Thoracic aorta (tissue), 2 donors: Measurements from ENCODE around the gene CENPP. TPM values are rescaled to one million over a fixed set of nuclear protein-coding genes. Genes with fewer than 3 reads are reported as not detected.

Experiments
- ATAC-seq: fragments of 150-250 bp; one replicate; pipeline ENCODE4 v1.8.0; 2017; ENCODE audit warnings: low read depth; ENCODE audit not compliant: insufficient number of reproducible peaks, low FRiP score
- DNase-seq: peaks from one replicate; pipeline ENCODE4 v3.0.0-alpha.2; 2020; ENCODE audit warnings: low spot score
- H3K27ac ChIP-seq, 2 donors: fragments of 200-600 bp; sonication (generic); 1 replicate in 1 of 2; 2 replicates in 1 of 2; pipeline ENCODE4 v1.5.1; 2016; ENCODE audit warnings: mild to moderate bottlenecking in 2 of 2, moderate library complexity in 2 of 2
- H3K27me3 ChIP-seq: fragments of 200-600 bp; sonication (generic); replicated peaks from 2 replicates; pipeline ENCODE4 v1.6.0; 2016; ENCODE audit warnings: mild to moderate bottlenecking; ENCODE audit not compliant: insufficient read depth
- H3K36me3 ChIP-seq: fragments of 200-600 bp; sonication (generic); one replicate; pipeline ENCODE4 v1.5.1; 2016
- H3K4me1 ChIP-seq, 2 donors: fragments of 200-600 bp; sonication (generic); 1 replicate in 1 of 2; 2 replicates in 1 of 2; pipeline versions ENCODE4 v1.5.1 to v1.6.0; 2016; ENCODE audit warnings: low read depth in 2 of 2, mild to moderate bottlenecking in 1 of 2; ENCODE audit not compliant: control insufficient read depth in 1 of 2
- H3K4me3 ChIP-seq: fragments of 200-600 bp; sonication (generic); 2 replicates; pipeline ENCODE4 v1.5.1; 2016; ENCODE audit warnings: mild to moderate bottlenecking
- H3K9me3 ChIP-seq: fragments of 200-600 bp; sonication (generic); 2 replicates; pipeline ENCODE4 v1.5.1; 2016
- CTCF ChIP-seq: fragments of 200-600 bp; sonication (generic); IDR thresholded peaks from one replicate; pipeline ENCODE4 v1.5.1; 2019; ENCODE audit warnings: antibody characterized with exemption
- total RNA-seq, 2 donors: library from RNA; depleted of rRNA; stranded (reverse); fragments of >200 nt; gene quantifications; one replicate each; pipeline versions ENCODE4 v1.1.0 to v1.2.3, GENCODE V29; 2016

Gene CENPP
- total RNA-seq, 2 donors from 2014 or later, result 3.8 to 13.6 TPM

- no peaks in the 10 kb centered on the region for H3K27me3 ChIP-seq
- ATAC-seq (no peak), DNase-seq (no peak)
- H3K9me3 ChIP-seq, result no peaks in the 10 kb centered on the region
- H3K4me3 ChIP-seq, result no peak overlapping the region
- H3K27ac ChIP-seq, result peak overlapping the region in 1 of 2 donors; percentile 1
- H3K4me1 ChIP-seq, result peaks cover 6 to 44% of the 10 kb centered on the region in 2 donors
- TF ChIP-seq CTCF, result no peak
- H3K36me3 ChIP-seq, result peaks cover 13% of the 10 kb centered on the region
These were observed 72.1 kb downstream of the CENPP start for GRCh38 chr9:92397853-92398252.

- Histone ChIP-seq H3K9me3 (no peaks in the 10 kb centered on the region), H3K4me3 (peak overlapping the region; percentile 75), H3K4me1 (peaks cover 16 to 54% of the 10 kb centered on the region in 2 donors), H3K27ac (peak overlapping the region; percentile 75 to 76), H3K27me3 (no peaks in the 10 kb centered on the region), H3K36me3 (peaks cover 10% of the 10 kb centered on the region)
- no peak for TF ChIP-seq CTCF
- DNase-seq, result no peak
- no peak for ATAC-seq
These were observed 76.6 kb downstream of the CENPP start for GRCh38 chr9:92402360-92402759.

- H3K27me3 ChIP-seq, result no peaks in the 10 kb centered on the region
- DNase-seq, result no peak
- H3K9me3 ChIP-seq, result no peaks in the 10 kb centered on the region
- H3K27ac ChIP-seq, result peak overlapping the region; percentile 75 to 76
- H3K4me1 ChIP-seq, result peaks cover 18 to 61% of the 10 kb centered on the region in 2 donors
- no peak for ATAC-seq
- peaks cover 6% of the 10 kb centered on the region for H3K36me3 ChIP-seq
- TF ChIP-seq CTCF, result no peak
- peak overlapping the region; percentile 75 for H3K4me3 ChIP-seq
These were observed 77.3 kb downstream of the CENPP start for GRCh38 chr9:92402826-92403745.

- peak within 1 kb of the TSS; percentile 76 to 77 for H3K27ac ChIP-seq
- no peak for ATAC-seq
- TF ChIP-seq CTCF, result no peak
These were observed 78.5 kb downstream of the CENPP start, which contains the start of gene OGN for GRCh38 chr9:92404042-92404836. OGN (minus strand) TSS chr9:92404578; CDS start chr9:92403407, 1,171 bp downstream.

GRCh38 chr9:92405818-92406217 is 80.1 kb downstream of the CENPP start:
- no peak for ATAC-seq
- no peak for DNase-seq
- Histone ChIP-seq H3K27ac (peak overlapping the region; percentile 75 to 77), H3K9me3 (no peaks in the 10 kb centered on the region), H3K4me1 (peaks cover 18 to 39% of the 10 kb centered on the region in 2 donors), H3K27me3 (no peaks in the 10 kb centered on the region), H3K36me3 (no peaks in the 10 kb centered on the region), H3K4me3 (peak overlapping the region; percentile 70)
- no peak for TF ChIP-seq CTCF

More at GRCh38 chr9:92404042-92404836, 78.5 kb downstream of the CENPP start, which contains the start of gene OGN:
- Histone ChIP-seq H3K9me3 (no peaks in the 10 kb centered on the region), H3K4me3 (peak within 1 kb of the TSS; percentile 75), H3K27me3 (no peaks in the 10 kb centered on the region), H3K4me1 (peaks cover 18 to 53% of the 10 kb centered on the region in 2 donors), H3K36me3 (no peaks in the 10 kb centered on the region)
- no peak for DNase-seq
